Endothelial cell (in vitro differentiated cells): ENCODE data around the gene FUT7. TPM values are rescaled to one million over a fixed set of nuclear protein-coding genes. Genes with fewer than 3 reads are reported as not detected.
"Not testable (repeated sequence)": the region's sequence is repeated elsewhere in the genome, so short reads cannot be mapped to it uniquely, and the experiment has no call there.

Experiments used
- DNase-seq: peaks from one replicate; pipeline ENCODE4 v3.0.0; 2021; ENCODE audit warnings: low spot score
- H3K27ac Mint-ChIP-seq: one replicate; pipeline ENCODE4 v1.8.0; 2021; ENCODE audit warnings: mixed read lengths, inconsistent platforms; ENCODE audit not compliant: unreplicated experiment
- H3K27me3 Mint-ChIP-seq: one replicate; pipeline ENCODE4 v1.8.0; 2021; ENCODE audit warnings: mild to moderate bottlenecking, moderate library complexity, mixed read lengths, inconsistent platforms; ENCODE audit not compliant: unreplicated experiment
- H3K36me3 Mint-ChIP-seq: one replicate; pipeline ENCODE4 v1.8.0; 2021; ENCODE audit warnings: mild to moderate bottlenecking, low read depth, mixed read lengths, inconsistent platforms; ENCODE audit not compliant: unreplicated experiment
- H3K4me1 Mint-ChIP-seq: one replicate; pipeline ENCODE4 v1.8.0; 2021; ENCODE audit warnings: mild to moderate bottlenecking, mixed read lengths, inconsistent platforms; ENCODE audit not compliant: unreplicated experiment
- H3K4me3 Mint-ChIP-seq: one replicate; pipeline ENCODE4 v1.8.0; 2021; ENCODE audit warnings: mild to moderate bottlenecking, mixed read lengths, inconsistent platforms; ENCODE audit not compliant: unreplicated experiment
- H3K9me3 Mint-ChIP-seq: one replicate; pipeline ENCODE4 v1.8.0; 2021; ENCODE audit warnings: mixed read lengths, inconsistent platforms; ENCODE audit not compliant: unreplicated experiment
- total RNA-seq: library from RNA; stranded (reverse); fragmentation: NEBNext Ultra II Directional; extraction: Animal tissue kit (Norgen Biotek cat#: 25700); gene quantifications from one replicate; pipeline ENCODE4 v1.2.1, GENCODE V29; 2021; ENCODE audit not compliant: unreplicated experiment
- TF ChIP-seq, protein P1 (sequence below): fragments of 200-600 bp; sonication (generic); IDR thresholded peaks from one replicate; pipeline ENCODE4 v1.5.0; 2021; ENCODE audit warnings: antibody characterized with exemption; ENCODE audit not compliant: unreplicated experiment

Gene FUT7
- total RNA-seq, 1 donor from 2014 or later, result not detected

DNA sequence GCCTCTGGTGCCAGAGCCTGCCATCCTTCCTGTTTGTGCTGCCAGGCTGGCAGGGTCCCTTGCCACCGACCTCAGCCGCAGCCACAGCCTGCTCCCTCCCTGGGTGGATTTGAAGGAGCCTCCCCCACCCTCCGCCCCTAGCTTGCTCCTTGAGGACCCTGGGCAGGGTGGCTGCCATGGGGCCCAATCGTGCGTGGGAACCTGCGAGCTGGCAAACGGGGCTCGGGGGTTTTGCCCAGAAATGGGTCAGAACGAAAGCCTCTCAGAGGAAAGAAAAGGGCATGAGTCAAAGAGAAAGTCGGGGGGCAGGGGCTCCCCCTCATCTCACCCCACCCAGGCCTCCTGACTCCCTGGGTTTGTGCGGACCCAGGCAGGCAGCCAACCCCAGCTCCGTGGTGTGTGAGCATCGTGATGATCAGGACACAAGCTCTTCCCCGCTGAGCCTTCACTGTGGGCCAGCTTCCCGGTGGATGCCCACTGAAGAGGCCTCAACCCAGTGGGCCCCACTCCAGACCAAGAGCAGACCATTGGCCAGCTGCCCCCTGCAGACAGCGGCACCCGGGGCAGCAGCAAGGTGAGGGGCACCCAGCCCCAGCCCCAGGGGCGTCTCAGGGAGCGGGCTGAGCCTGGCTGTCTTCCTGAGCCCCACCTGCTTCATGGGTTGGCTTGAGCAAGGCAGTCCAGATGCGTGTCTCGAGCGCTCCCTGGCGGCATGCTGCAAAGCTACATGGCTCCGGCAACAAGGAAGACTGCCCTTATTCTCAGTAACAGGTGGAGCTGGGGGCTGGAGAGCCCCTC is 3.0 kb upstream of the FUT7 start:
- peaks cover 4% of the 10 kb centered on the region for H3K36me3 Mint-ChIP-seq
- no peak overlapping the region for H3K27ac Mint-ChIP-seq

DNA sequence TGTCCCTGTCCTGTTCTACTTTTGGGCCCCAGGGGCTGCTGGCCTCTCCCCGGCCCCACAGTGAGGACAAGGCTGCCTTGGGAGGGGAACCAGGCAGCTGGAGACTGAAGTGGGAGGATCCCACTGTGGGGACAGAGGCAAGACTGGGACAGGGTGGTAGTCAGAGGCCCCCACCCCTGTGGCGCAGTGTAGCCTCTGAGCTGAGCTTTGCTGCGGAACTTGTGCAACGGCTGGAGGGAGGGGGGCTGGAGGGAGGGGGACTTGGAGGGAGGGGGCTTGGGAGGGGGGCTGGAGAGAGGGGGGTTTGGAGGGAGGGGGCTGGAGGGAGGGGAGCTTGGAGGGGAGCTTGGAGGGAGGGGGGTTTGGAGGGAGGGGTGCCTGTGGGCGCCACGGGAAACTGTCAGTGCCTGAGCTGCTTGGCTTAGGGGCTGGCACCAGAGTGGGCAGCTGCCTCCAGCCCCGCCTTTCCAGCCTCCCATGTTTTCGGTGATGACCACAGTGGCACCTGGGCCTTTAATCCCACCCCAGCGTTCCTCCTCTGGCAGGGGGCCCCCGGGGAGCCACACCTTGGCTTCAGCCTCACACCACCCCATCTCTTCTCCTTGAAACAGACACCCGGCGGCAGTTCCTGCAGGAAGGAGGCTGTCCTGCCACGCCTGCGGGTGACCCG is 2.3 kb upstream of the FUT7 start:
- peaks cover 6% of the 10 kb centered on the region for H3K27me3 Mint-ChIP-seq
- H3K4me3 Mint-ChIP-seq, result no peak overlapping the region
- no peaks in the 10 kb centered on the region for H3K4me1 Mint-ChIP-seq
- DNase-seq, result no peak
- TF ChIP-seq, protein P1, sequence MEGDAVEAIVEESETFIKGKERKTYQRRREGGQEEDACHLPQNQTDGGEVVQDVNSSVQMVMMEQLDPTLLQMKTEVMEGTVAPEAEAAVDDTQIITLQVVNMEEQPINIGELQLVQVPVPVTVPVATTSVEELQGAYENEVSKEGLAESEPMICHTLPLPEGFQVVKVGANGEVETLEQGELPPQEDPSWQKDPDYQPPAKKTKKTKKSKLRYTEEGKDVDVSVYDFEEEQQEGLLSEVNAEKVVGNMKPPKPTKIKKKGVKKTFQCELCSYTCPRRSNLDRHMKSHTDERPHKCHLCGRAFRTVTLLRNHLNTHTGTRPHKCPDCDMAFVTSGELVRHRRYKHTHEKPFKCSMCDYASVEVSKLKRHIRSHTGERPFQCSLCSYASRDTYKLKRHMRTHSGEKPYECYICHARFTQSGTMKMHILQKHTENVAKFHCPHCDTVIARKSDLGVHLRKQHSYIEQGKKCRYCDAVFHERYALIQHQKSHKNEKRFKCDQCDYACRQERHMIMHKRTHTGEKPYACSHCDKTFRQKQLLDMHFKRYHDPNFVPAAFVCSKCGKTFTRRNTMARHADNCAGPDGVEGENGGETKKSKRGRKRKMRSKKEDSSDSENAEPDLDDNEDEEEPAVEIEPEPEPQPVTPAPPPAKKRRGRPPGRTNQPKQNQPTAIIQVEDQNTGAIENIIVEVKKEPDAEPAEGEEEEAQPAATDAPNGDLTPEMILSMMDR, result no peak
- peaks cover 4% of the 10 kb centered on the region for H3K36me3 Mint-ChIP-seq
- no peak overlapping the region for H3K27ac Mint-ChIP-seq
- H3K9me3 Mint-ChIP-seq, result no peaks in the 10 kb centered on the region

More for the DNA sequence above, 3.0 kb upstream of the FUT7 start:
- H3K4me1 Mint-ChIP-seq, result no peaks in the 10 kb centered on the region
- no peaks in the 10 kb centered on the region for H3K9me3 Mint-ChIP-seq
- TF ChIP-seq, protein P1, result peak; percentile 67
- peaks cover 3% of the 10 kb centered on the region for H3K27me3 Mint-ChIP-seq
- no peak overlapping the region for H3K4me3 Mint-ChIP-seq
- DNase-seq, result peak; percentile 90

DNA sequence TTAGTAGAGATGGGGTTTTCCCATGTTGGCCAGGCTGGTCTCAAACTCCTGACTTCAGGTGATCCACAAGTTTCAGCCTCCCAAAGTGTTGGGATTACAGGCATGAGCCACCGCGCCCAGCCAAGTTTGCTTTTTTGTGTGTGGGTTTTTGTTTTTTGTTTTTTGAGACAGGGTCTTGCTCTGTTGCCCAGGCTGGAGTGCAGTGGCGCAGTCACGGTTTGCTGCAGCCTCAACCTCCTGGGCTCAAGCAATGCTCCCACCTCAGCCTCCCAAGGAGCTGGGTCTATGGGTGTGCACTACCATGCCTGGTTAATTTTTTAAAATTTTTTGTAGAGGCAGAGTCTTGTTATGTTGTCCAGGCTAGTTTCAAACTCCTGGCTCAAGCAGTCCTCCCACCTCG is 1.6 kb upstream of the FUT7 start:
- H3K4me1 Mint-ChIP-seq, H3K27me3 Mint-ChIP-seq, DNase-seq, H3K9me3 Mint-ChIP-seq, H3K4me3 Mint-ChIP-seq, H3K36me3 Mint-ChIP-seq, H3K27ac Mint-ChIP-seq: not testable (repeated sequence)

DNA sequence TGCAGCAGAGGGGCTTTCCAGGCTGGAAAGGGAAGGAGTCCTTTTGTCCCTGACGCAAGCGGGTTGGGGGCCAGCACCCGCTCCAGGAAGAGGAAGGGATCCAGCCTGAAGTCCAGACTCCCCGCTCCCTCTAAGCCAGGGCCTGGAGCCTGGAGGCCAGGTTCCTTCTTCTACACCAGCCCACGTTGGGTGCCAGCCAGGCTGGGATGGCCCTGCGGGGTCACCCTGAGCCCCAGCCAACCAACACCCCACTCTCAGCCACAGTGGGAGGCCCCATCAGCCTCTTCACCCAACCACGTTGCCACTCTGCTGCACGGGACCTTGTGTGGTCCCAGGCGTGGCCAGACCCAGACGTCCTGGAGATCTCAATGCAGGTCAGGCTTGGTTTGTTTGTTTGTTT is 970 bp upstream of the FUT7 start:
- peaks cover 4% of the 10 kb centered on the region for H3K36me3 Mint-ChIP-seq
- peak overlapping the region; percentile 48 for H3K27ac Mint-ChIP-seq
- no peak for DNase-seq
- peaks cover 6% of the 10 kb centered on the region for H3K27me3 Mint-ChIP-seq
- H3K4me1 Mint-ChIP-seq, result no peaks in the 10 kb centered on the region
- no peak overlapping the region for H3K4me3 Mint-ChIP-seq
- TF ChIP-seq, protein P1, result no peak
- no peaks in the 10 kb centered on the region for H3K9me3 Mint-ChIP-seq

DNA sequence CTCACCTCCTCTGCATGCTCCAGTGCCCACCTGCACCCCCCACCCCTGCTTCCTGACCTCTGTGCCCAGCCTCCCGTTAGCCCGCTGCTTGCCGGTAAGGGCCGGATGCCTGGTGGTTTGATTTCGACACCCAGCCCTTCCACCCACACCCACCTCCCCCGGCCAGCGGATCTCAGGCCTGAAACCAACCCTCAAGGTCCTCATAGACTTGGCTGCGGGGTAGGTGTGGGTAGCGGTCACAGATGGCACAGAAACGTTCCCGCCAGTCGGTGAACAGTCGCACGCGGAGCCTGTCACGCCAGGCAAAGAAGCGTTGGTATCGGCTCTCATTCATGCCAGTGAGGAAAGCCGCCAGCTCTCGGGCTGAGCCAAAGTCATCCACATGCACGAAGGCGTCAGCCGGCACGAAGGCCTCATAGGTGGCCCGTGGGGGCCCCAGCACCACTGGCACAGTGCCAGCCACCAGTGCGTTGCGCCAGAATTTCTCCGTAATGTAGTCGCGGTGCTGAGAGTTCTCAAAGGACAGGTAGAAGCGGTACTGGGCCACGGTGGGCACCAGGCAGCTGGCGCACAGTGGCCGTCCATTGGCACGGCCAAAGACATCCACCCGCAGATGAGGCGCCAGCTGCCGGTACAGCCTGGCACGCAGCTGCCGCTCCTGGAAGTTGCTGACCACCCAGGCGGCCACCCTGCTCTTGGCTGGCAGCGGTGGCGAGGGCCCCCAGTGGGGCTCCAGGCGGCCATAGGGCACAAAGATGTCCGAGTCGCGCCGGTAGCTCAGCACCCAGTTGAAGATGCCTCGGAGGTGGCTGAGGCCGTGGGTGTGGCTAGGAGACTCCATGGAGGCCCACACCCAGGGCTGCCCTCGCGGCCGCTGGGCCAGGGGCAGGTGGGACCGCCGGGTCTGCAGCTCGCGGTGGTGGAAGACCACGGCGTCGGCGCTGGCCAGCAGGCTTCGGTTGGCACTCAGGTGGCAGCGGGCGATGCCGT is 1.1 kb downstream of the FUT7 start:
- Mint-ChIP-seq H3K27ac (no peak overlapping the region), H3K27me3 (peaks cover 12% of the 10 kb centered on the region)
- no peak for DNase-seq

More for the DNA sequence above, 1.1 kb downstream of the FUT7 start:
- Mint-ChIP-seq H3K9me3 (no peaks in the 10 kb centered on the region), H3K4me1 (no peaks in the 10 kb centered on the region), H3K4me3 (no peak overlapping the region), H3K36me3 (no peaks in the 10 kb centered on the region)
- TF ChIP-seq, protein P1, result no peak
